RWPE2 (cell line): ENCODE data around the gene P2RX2.

Source experiments
- ATAC-seq: fragments of 200-7000 bp; cut with Tn5 transposase; 3 replicates; pipeline ENCODE4 v1.9.1; 2021; ENCODE audit warnings: low read depth
- DNase-seq: peaks from one replicate; pipeline ENCODE4 v3.0.0-alpha.2; 2020; ENCODE audit warnings: low spot score
- H3K27ac ChIP-seq: fragments of 450-650 bp; 2 replicates; pipeline ENCODE4 v1.5.1; 2017; ENCODE audit warnings: mild to moderate bottlenecking; ENCODE audit not compliant: poor library complexity, severe bottlenecking
- H3K27me3 ChIP-seq: fragments of 250-450 bp; sonication (Bioruptor Pico); 2 replicates; pipeline ENCODE4 v1.5.1; 2021; ENCODE audit warnings: mild to moderate bottlenecking, moderate library complexity; ENCODE audit not compliant: insufficient read depth, poor library complexity, severe bottlenecking
- H3K36me3 ChIP-seq: fragments of 250-450 bp; sonication (Bioruptor Pico); 2 replicates; pipeline ENCODE4 v1.5.1; 2020; ENCODE audit warnings: low read depth, mild to moderate bottlenecking, moderate library complexity
- H3K4me1 ChIP-seq: fragments of 250-450 bp; sonication (Bioruptor Pico); 2 replicates; pipeline ENCODE4 v1.5.1; 2021; ENCODE audit warnings: mild to moderate bottlenecking, moderate library complexity; ENCODE audit not compliant: insufficient read depth, poor library complexity, severe bottlenecking
- H3K4me3 ChIP-seq: fragments of 250-450 bp; sonication (Bioruptor Pico); 2 replicates; pipeline ENCODE4 v1.5.1; 2021; ENCODE audit warnings: mild to moderate bottlenecking, moderate library complexity; ENCODE audit not compliant: severe bottlenecking
- H3K9me3 ChIP-seq: fragments of 250-450 bp; sonication (Bioruptor Pico); 2 replicates; pipeline ENCODE4 v1.5.1; 2021; ENCODE audit warnings: mild to moderate bottlenecking, moderate library complexity; ENCODE audit not compliant: severe bottlenecking
- TF ChIP-seq, protein P1 (sequence below): fragments of 450-650 bp; IDR thresholded peaks from one replicate; pipeline ENCODE4 v1.5.1; 2017; ENCODE audit warnings: mild to moderate bottlenecking, moderate library complexity; ENCODE audit not compliant: poor library complexity, severe bottlenecking

P2RX2 gene

GRCh38 chr12:132646850-132647249 lies 28.3 kb downstream of the P2RX2 start:
- TF ChIP-seq, protein P1, sequence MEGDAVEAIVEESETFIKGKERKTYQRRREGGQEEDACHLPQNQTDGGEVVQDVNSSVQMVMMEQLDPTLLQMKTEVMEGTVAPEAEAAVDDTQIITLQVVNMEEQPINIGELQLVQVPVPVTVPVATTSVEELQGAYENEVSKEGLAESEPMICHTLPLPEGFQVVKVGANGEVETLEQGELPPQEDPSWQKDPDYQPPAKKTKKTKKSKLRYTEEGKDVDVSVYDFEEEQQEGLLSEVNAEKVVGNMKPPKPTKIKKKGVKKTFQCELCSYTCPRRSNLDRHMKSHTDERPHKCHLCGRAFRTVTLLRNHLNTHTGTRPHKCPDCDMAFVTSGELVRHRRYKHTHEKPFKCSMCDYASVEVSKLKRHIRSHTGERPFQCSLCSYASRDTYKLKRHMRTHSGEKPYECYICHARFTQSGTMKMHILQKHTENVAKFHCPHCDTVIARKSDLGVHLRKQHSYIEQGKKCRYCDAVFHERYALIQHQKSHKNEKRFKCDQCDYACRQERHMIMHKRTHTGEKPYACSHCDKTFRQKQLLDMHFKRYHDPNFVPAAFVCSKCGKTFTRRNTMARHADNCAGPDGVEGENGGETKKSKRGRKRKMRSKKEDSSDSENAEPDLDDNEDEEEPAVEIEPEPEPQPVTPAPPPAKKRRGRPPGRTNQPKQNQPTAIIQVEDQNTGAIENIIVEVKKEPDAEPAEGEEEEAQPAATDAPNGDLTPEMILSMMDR: no peak
- no peaks in the 10 kb centered on the region for H3K9me3 ChIP-seq
- no peaks in the 10 kb centered on the region for H3K4me1 ChIP-seq
- H3K27ac ChIP-seq: no peak overlapping the region
- ATAC-seq (no peak), DNase-seq (no peak)
- no peak overlapping the region for H3K4me3 ChIP-seq
- no peaks in the 10 kb centered on the region for H3K27me3 ChIP-seq
- H3K36me3 ChIP-seq: peaks cover 73% of the 10 kb centered on the region

- no peak overlapping the region for H3K27ac ChIP-seq
- TF ChIP-seq, protein P1: no peak
- H3K4me3 ChIP-seq: no peak overlapping the region
- H3K36me3 ChIP-seq: peaks cover 72% of the 10 kb centered on the region
- H3K27me3 ChIP-seq: no peaks in the 10 kb centered on the region
- H3K9me3 ChIP-seq: no peaks in the 10 kb centered on the region
- H3K4me1 ChIP-seq: no peaks in the 10 kb centered on the region
- DNase-seq (no peak), ATAC-seq (no peak)
Observed at GRCh38 chr12:132647858-132648257, 29.3 kb downstream of the P2RX2 start.

DNA sequence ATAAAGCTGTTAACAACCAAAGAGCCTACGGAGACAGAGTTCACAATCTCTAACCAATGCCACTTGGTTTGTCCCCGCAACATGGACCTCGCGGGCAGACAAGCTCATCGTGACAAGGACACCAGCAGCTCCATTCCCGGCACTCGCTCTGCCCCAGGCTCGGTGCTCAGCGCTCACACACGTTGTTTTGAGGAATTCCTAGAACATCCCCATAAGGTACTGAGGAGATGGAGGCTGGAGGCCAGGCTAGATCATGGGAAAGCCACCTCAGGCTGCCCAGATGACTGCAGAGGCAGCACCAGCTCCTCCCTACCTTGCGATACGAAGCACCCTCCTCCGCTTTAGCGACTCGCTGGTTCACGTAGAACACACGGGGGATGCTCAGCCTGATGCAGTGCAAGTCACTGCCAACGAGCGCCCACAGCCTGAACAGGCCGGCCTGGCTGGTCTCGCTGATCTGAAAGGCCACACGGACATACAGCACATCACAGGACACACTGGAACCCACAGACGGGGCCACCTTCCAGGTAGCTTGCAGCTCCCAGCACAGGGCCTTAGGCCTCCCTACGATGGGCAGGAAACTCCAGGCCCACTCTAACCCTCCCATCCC lies 30.1 kb downstream of the P2RX2 start:
- H3K4me3 ChIP-seq: no peak overlapping the region
- DNase-seq: no peak
- H3K4me1 ChIP-seq: no peaks in the 10 kb centered on the region
- ATAC-seq: no peak
- no peaks in the 10 kb centered on the region for H3K9me3 ChIP-seq
- H3K36me3 ChIP-seq: peaks cover 76% of the 10 kb centered on the region
- no peaks in the 10 kb centered on the region for H3K27me3 ChIP-seq
- H3K27ac ChIP-seq: no peak overlapping the region
- TF ChIP-seq, protein P1: no peak

- TF ChIP-seq, protein P1: no peak
- Histone ChIP-seq H3K9me3 (no peaks in the 10 kb centered on the region), H3K27ac (no peak overlapping the region), H3K27me3 (no peaks in the 10 kb centered on the region), H3K36me3 (peaks cover 80% of the 10 kb centered on the region), H3K4me1 (no peaks in the 10 kb centered on the region), H3K4me3 (no peak overlapping the region)
- ATAC-seq: no peak
- no peak for DNase-seq
Observed at GRCh38 chr12:132649226-132649945, 30.8 kb downstream of the P2RX2 start.
